Amniotic epithelial cell (primary cell): ENCODE measurements around the gene DDI2.
A peak's percentile ranks its signal among the peaks of the same experiment; 100 is the strongest.

Experiments
- DNase-seq: peaks from one replicate; pipeline ENCODE4 v3.0.0-alpha.2; 2010; ENCODE audit warnings: low read depth

DDI2 gene

DNA sequence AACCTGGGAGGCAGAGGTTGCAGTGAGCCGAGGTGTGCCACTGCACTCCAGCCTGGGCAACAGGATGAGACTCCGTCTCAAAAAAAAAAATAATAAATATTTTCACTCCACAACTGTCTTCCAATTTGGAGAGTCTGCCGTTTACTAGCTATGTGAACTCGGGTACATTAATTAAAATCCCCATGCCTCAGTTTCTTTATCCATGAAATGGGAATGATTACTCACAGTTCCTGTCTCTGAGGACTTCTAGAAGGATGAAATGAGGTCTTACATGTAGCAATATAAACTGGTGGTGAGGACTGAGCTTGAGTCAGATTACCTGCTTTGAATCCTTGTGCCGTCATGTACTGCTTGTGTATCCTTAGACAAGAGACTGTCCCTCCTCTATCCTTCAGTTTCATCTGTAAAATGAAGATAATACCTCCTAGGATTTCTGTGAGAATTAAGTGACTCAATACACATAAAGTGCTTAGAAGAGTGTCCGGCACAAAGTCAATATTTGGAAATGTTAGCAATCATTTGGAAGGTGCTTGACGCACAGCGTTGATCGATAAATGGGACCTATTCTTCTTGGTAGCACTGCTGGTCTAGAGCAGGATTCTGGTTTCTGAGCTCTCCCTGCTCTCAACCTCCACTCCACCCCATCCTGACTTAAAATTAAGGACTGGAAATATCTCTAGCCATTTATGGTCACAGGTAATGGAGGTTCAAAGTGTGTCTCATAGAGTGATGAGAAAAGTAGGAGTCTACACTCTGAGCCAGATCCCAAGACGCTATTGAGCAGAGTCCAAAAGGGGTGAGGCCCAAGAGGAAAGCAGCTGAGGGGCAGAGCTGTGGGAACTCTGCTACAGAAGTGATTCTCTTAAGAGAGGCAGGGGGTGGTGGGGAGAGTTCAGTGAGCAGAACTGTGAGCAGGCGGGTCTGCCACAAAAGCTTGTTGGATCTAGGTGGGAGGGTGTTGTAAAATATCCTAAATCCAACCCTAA is 11.6 kb upstream of the DDI2 start:
- no peak for DNase-seq

DNA sequence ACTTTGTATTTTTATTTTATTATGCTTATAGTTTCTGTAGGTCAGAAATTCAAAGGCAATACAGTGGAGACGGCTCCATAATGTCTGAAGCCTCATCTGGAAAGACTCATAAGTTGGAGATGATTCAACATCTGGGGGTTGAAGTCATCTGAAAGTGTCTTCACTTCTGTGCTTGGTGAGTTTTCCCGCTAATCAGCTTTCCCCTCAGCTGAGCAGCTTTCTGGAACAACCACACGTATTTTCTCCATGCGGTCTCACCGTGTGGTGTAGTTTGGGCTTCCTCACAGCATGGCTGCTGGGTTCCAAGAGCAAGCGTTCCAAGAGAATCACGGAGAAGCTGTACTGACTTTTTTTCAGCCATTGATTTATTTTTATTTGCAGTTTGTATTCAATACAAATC is 7.6 kb upstream of the DDI2 start:
- DNase-seq, result peak; percentile 10

DNA sequence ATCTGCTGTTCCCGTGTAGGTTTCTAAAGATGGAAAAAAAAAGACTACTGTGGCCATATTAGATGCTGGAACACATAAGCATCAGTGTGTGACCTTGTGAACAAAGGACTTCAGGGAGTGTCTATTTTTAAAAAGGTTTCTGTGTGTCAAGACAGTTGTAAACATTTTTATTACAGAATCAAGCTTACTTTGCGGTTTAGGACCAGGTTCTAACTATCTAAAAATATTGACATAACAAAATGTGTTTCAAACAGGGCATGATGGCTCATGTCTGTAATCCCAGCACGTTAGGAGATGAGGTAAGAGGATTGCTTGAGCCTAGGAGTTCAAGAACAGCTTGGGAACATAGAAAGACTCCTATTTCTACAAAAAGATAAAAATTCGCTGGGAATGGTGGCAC is 7.1 kb upstream of the DDI2 start:
- DNase-seq, result no peak

DNA sequence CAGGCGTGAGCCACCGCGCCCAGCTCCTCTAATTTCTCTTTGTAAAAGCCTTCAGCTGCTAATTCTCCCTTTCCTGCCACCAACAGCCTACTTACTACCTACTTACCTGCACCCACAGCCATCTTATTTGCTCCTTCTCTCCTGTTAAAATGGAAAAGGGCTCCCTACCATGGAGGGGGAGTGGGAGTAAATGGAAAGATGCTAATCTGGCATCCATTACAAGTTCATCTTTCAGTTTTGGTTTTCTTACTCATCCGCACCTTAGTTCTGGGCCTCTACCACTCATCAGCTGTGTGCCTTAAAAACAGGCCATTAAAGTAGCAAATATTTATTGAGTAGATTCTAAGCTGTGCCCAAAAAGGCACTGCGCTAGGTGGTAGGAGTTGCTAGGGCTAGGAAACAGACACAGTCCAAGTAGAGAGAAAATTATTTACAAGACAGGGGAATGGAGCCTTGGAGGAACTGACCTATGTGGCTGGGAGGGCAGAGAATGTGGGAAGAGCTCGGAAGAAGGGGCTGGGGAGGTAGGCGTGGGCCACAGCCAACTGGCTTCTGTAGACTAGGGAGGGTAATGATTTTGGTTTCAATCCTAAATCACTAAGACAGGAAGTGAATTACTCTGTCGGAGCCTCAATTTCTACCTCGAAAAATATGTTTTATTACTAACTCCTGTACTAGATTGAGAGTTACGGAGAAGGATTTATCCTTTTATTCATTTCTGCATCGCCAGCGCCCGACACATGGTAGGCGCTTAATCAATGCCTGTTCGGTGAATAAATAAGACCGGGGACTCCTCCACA is 685 bp upstream of the DDI2 start:
- DNase-seq, result peak; percentile 43

DNA sequence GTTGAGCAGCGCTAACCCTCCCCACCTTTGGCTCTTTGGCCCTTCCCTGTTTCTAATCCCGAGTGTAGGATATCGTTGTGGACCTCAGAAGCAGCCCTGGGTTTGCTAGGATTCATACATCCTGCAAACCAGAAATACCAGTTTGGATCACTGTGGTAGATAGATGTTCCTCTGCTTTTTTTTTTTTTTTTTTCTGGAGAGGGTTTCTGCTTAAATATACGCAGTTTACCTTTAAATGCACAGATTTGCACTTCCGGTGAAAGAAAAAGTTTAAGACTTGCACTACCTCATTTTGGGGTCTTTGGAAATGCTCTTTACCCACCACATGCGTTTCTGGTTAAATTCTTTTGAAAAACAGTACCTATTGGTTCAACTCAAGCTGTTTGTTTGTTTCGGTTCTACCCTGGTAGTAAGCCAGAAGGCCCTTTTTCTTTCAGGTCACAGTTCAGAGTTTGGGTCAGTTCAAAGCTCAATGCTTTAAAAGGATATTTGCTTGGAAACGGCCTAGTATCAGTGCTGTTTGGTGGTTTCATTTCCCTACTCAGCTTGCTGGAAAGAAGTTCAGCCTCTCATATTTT is 908 bp downstream of the DDI2 start:
- DNase-seq, result peak; percentile 36

DNA sequence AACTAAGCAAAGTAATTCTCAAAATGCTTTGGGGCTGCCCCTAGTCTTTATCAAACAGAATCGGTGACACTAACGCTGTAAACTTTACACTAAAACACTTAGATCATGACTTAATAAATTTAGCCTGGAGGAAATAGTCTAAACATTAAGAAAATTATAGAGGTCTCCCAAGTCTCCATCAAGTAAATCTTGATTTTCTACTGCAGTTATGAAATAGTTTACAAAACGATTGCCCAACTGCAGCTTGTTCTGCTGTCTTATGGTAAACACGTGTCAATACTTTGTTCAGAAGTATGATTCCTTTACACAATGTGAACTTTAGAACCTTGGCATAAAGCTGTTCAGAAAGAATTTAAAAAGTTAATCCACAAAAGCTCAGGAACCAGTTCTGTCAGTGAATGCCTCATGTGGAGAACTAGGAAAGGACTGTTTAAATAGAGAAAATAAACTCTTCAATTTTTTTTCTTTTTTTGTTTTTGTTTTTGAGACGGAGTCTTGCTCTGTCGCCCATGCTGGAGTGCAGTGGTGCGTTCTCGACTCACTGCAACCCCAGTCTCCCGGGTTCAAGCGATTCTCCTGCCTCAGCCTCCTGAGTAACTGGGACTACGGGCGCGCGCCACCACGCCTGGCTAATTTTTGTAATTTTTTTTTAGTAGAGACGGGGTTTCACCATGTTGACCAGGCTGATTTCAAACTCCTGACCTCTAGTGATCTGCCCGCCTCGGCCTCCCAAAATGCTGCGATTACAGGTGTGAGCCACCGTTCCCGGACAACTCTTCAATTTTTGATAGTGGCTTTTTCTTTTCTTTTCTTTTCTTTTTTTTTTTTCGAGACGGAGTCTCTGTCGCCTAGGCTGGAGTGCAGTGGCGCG is 1.6 kb downstream of the DDI2 start:
- peak; percentile 92 for DNase-seq

DNA sequence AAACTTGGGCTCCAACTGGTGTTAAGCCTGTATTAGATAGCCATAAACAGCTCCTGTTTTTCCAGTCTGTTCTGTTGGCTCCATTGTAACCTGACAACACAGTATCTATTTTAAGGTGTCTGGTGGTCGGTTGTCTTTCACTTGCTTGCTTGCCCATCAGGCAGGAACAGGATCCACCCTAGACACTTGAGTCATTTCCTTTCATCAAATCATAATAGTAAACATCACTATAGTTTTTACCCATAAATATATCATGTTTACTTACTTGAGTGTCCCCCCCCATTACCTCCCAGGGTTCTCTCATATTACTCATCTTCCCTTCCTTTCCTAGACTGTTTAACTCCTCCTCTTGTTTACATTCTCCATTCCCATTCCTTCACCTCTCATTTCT is 2.9 kb downstream of the DDI2 start:
- peak; percentile 83 for DNase-seq

DNA sequence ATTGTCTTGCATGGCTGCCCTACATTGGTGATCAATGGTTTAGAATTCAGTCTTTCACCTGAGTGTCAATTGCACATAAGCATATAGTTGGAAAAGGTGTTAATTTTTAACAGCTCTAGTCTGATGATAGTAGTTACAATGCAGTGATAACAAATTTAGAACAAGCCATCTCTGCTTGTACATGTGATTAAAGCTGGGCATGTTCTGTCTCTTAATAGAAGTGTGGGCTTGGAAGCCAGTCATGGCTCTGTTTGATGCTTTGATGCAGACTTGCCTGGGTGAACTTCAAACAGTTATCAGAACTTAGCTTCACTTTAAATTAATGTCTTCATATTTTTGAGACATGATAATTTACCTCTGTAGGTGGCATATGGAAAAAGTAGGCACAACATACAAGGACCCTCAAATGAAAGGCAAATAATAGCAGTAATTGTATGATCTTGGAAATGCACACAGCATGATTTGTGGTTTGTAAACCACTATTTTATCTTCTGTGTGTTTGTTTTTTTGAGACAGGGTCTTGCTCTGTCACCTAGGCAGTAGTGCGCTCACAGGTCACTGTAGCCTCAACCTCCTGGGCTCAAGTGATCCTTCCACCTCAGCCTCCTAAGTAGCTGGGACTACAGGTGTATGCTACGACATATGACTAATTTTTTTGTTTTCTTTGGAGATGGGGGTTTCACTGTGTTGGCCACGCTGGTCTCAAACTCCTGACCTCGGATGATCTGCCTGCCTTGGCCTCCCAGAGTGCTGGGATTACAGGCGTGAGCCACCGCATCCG is 3.8 kb downstream of the DDI2 start:
- DNase-seq, result no peak

DNA sequence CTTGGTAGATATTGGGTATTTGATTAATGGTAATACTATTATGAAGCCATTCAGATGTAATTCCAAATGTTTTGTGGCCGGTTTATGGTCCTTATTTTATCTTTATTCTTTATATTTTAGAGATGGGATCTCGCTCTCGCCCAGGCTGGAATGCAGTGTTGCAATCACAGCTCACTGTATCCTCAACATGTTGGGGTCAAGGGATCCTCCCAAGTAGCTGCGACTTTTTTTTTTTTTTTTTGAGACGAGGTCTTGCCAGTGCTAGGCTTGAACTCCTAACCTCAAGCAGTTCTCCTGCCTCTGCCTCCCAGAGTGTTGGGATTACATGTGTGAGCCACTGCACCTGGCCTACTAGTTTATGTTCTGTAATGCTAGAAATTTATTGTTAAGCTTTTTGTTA is 4.7 kb downstream of the DDI2 start:
- DNase-seq, result peak; percentile 51

DNA sequence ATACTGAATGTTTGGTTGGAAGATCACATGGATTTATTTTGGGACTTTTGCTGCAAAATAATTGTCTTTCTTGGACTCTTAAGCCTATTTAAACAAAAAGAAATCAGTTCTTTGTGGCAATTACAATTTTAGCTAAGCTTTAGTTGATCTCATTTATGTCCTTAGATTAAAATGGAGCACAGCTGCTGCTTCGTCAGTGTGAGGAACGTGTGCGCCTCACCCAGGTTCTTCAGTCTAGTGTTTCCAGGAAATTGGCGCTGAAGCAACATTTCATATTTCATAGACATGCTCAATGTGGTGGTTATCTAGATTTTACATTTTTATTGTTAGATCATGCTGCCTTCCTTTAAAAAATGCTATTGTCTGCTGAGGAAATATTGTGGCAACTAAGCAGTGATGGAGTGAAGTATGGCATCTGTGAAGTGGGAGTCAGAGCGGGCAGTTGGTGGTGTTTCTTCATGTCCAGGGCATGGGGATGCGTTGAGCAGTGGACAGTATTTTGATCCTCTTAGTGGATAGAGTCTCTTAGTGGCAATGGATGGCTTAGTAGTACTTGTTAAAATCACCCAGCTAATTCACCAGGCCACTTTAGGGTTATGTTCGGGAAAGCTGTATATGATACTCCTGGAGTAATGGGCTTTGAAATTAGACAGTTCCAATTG is 5.6 kb downstream of the DDI2 start:
- no peak for DNase-seq

DNA sequence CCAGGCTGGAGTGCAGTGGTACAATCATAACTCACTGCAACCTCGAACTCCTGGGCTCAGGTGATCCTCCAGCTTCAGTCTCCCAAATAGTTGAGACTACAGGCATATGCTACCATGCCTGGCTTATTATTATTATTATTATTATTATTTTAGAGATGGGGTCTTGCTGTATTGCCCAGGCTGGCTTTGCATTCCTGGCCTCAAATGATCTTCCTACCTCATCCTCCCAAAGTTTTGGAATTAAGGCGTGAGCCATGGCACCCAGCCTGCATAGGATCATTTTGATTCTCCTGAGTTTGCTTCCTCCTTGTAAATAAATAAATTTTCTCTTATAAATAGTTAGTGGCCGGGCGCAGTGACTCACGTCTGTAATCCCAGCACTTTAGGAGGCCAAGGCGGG is 6.2 kb downstream of the DDI2 start:
- no peak for DNase-seq

DNA sequence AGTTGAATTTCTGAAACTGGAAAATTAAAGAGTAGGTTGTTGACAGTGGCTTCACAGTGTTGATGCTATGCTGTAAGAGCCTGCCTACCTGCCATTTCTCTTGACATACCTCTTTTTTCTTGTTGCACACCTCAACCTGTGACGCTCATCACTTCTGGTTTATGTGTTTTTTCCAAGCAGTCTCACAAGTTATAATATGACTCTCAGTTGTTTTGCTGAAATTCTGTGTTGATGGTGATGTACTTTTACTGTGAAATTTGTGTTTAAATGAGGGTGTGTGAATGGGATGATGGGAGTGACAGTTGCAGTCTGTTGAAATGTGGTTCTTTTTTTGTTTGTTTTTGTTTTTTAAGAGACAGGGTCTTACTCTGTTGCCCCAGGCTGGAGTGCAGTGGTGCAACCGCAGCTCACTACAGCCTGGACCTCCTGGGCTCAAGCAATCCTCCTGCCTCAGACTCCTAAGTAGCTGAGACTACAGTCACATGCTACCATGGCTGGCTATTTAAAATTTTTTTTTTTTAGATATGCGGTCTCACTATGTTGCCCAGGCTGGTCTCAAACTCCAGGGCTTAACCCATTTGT is 7.0 kb downstream of the DDI2 start:
- DNase-seq, result no peak

DNA sequence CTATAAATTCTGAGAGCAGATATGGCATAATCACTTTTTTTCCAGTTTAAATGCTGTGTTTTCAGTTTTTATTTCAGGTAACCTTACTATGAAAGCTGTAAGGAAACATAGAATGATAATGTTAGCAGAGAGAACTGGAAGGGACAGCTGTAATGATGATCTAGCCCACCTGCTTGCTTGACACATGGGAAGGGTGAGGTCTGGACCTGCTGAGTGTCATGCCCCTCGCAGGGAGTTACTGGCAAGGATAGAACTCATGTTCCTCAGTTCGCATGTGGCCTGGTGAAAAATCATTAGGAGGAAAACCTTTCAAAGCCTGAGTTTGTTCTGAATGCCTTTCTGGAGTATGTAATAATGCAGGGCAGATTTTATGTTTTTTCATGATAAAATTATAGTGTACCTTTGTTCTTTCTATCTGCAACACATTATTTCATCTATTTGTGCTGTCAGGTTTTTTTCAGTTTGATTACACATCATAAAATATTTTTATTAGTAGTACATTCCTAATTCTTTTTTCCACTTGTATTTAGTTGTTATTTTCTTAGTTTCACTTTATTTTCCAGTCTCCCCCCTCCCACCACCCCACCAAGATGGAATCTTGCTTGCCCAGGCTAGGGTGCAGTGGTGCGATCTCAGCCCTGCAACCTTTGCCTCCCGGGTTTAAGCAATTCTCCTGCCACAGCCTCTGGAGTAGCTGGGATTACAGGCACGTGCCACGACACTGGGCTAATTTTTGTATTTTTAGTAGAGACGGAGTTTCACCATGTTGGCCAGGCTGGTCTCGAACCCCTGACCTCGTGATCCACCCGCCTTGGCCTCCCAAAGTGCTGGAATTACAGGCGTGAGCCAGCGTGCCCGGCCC is 8.0 kb downstream of the DDI2 start:
- no peak for DNase-seq

DNA sequence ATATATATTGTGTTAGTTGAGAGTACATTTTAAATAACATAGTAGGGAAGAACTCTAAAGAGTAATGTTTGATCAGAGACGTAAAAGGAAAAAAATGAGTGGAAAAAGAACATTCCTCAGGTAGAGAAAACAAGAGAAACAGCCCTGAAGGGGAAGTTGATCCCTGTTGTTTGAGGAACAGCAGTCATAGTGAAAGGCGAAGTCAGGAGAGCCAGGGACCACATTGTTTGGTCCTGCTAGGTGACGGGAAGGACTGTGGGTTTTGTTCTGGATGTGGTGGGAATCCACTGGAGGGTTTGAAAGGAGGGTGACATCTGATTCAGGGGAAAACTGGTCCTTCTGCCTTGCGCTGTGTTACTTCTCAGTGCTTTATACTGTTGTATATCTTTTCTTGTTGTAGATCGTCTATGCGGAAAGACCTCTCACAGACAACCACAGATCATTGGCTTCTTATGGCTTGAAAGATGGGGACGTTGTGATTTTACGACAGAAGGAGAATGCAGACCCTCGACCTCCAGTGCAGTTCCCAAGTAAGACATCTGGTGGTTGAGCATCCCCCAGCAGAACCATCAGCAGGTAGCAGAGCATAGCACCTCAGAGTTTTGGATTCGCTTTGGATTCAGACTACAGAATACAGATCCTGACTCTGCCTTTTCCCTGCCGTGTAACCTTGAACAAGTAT is 9.2 kb downstream of the DDI2 start:
- no peak for DNase-seq

DNA sequence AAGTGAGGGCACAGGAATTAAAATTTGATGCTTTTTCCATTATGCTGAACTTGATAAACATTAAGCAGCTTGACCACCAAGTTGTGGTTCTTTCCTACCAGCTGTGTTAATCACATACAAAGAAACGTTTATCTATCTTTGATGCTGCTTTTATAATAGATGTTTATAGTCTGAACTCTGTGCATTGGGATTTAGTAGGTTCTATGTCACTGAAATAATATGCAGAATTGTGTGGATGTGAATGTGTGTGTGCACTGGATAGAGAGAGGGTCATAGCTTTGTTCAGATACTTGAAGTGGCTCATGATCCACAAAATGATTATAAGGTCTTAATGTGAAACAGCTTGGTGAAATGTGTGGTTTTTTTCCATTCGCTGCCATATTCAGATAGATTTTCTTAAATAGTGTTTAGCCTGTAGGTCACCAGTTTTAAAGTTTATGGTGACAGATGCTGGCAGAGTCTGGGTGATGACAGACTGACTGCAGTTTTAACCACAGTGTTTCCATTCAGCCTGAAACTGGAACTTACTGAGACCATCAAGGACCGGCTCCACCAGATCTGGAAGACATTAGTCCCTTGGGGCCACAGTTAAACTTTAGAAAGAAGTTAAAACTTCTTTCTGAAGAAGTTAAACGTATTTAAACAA is 10.2 kb downstream of the DDI2 start:
- DNase-seq, result no peak

DNA sequence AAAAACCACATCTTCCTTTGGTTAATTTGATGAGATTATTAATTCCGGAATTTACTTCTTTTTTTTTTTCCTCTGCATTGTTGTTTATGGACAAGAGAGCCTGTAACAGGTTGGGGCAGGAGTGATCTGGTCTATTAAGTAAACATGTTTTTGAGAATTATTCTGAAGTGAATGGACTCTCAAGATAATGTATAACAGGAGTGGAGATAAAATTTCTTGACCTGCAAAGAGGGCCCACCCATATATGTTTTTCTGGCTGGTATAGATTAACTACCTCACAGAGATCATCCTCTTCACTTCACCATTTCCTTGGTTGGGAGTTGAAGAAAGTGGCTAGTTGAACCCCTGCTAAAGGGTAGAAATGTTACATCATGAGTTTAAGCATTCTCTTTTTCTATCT is 10.7 kb downstream of the DDI2 start:
- no peak for DNase-seq

DNA sequence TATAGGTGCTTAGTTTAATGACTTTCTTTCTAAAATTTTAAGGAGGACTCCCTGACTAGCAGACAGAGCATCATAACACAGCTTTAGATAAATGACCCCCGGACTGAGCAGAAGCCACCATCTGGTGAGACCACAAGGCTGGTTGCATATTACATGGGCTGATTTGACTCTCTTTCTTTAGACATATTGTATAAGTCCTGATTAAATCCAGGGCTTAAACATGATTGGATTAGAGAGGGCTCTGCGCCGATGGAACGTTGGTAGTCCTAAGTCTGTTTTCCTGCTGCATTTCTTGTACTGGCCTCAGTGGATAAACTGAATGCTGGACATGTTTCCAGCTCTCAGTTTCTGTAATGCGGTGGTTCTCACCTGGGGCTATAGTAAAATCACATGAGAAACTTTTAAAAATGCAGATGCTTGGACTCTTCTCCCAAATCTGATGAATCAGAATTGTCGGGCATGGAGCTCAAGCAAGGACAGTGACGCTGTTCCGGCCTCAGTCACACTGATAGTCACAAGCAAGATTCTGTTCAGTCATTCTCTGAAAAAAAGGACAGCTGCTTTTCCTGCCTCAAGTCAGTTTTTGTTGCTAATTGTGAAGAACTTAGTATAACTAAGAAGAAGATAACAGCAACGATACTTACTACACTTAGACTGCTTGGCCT is 16.6 kb downstream of the DDI2 start:
- DNase-seq, result no peak
